Stimulated activated naive CD4-positive, alpha-beta T cell (primary cell): Measurements from ENCODE around the gene SH3GL3.

Experiments
- DNase-seq, 6 experiments: peaks; one replicate each; lab custom pipeline; 2025; lab: John Stamatoyannopoulos, UW

SH3GL3 gene

DNA sequence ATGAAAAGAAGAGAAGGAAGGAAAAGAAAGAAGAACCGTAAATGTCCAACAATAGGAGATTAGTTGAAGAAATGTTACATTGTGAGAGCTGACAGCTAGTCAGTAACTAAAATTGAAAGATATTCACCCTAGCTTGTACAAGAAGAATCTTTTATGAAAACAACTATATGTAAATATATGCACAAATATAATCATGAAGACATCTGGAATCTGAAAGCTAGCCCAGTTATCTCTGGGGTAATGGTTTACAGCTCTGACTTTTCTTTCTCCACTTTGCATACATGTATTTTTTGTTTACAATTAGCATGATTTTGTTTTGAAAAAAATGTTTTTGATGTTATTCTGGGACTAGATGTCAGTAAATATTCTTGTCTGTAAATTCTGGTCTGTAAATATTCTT lies 169.7 kb downstream of the SH3GL3 start:
- DNase-seq = no peak

DNA sequence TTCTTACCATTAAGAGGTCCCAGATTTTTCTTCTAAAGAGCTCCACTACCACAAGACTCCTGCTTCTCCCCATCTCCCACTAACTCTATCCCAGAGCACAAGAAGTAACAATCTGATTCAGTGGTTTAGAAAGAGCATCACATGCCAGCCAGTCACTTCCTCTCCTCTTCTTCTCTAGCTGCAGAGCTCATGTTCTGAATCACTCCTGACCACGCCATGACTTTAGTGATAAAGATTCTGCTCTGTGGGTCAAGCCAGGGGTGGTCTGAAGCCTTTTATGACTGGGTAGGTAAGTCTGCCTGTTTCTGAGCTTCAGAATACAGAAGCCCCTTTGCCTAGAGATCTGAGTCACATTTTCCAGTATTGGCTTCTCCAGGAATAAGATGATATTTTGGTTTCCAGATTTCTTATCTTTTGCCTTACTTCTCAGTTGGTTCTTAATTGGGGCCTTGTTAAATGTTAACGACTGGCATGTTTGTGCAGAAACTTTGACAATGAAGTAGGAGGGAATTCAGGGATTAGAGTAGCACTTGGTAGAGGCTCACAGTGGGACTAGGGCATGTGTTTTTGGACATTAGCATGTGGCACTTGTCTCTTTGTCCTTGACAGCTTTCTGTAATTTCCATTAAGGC lies 179.1 kb downstream of the SH3GL3 start:
- DNase-seq = no peak

DNA sequence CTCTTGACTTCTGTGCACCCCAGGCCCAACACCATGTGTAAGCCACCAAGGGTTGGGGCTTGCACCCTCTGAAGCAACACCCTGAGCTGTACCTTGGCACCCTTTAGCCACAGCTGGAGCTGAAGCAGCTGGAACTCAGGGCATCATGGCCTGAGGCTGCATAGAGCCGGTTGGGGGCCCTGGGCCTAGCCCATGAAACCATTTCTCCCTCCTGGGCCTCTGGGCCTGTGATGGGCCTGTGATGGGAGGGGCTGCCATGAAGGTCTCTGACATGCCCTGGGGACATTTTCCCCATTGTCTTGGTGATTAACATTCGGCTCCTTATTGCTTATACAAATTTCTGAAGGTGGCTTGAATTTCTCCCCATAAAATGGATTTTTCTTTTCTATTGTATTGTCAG lies 184.4 kb downstream of the SH3GL3 start:
- no peak for DNase-seq

DNA sequence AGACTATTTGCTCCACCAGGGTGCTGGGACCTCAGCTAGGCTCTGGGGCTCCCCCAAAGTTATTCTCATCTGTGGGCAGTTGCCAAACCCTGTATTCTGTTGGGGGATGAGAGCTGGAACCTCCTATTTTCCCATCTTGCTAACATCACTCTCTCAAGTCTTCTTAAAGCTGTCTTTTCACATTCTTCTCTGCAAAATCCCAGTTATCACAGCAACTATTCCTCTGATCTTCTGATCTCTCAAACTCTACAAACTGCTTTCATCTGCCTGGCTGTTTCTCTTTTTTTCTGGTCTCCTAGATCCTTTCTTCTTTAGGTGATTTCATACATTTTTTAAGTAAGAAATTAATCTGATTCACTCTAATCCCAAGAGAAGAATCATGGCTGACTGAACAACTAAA lies 196.1 kb downstream of the SH3GL3 start:
- no peak for DNase-seq

DNA sequence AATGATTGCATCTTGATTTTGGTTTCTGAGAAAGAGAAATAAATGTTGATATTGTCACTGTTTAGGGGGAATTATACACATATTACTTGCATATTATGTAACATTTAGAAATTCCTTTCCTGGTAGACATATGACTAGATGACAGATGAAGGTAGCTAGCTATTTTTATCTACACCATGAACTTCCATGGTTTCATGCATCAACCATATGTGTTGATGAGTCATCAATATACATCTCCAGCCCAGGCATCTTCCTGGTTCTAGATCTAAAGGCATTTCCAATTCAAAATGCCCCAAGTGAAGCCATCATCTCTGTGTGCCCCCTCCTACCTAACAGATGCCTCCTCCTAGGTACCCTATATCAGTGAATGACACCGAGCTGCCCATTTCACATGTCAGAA lies 197.3 kb downstream of the SH3GL3 start:
- DNase-seq = no peak

DNA sequence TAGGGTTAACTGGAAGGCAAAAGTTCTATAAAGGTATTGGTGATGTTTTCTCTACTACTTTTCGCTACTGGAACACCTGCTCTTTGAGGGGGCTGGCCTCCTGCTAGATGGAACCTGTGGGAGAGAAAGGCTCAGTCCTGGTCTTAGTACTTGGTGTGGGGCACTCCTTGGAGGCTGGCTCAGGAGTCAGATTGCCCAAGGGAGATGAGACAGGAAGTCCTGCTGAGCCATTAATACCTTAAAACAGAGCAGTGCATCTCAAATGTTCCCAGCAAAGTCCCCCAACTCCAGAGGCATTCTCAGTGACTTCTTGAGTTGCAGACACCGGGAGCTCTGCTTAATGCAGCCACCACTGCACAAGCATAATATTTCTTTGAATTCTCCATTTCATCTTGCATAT lies 203.7 kb downstream of the SH3GL3 start:
- no peak for DNase-seq

DNA sequence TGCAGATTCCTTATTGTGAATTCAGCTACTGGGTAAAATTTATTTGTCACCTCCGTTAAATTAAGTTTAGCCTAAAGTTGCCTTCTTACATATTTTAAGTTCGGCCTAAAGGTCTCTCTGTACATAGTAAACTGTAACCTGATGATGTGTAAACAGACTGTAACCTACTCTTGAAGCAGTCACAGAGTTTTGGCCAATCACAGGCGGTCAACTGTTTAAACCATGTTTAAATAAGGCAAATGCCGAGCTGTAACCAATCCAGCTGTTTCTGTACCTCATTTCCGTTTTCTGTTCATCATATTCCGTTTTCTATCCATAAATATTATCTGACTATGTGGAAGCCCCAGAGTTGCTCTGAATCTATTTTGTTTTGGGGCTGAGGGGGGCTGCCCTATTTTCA lies 204.4 kb downstream of the SH3GL3 start:
- no peak for DNase-seq

DNA sequence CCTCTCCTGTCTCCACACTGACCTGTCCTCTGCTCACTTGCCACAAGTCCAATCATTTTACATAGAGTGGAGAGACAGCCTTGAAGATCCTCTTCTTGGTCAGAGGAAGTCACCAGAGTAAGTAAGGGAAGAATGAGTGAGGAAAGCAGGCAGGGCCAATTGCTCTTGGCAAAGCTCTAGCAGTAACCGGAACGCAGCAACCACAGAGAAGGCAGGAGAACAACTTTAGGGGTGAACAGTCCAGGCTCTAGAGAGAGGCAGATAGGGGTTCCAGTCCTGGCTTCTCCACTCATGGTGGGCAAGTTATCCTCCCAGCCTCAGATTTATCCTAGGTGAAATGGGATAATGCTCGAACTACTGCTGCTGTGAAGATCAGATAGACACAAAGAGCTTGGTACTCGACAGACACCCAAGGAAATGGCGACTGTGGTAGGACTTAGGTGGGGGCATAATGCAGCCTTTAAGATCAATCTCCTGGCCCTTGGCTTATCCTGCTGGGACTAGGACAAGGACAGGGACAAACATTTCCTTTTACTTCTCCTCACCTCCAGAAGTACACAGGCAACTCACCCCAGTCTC lies 205.6 kb downstream of the SH3GL3 start:
- no peak for DNase-seq

DNA sequence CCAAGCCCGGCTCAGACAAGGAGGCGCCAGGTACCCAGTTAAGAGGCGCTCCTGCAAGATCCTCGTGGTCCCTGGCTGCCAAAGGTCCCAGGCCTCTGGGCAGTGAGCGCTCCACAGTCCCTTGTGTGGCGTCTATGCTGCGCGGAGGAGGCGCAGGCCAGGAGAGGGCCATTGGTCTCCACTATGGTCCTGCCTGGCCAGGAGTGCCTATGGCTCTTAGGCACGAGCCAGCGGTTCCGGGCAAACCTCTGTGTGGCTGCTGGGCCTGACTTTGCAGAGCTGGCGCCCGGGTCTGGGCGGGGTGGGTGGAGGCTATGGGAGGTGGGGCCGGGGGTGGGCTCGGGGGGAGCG lies 206.1 kb downstream of the SH3GL3 start:
- DNase-seq = no peak

DNA sequence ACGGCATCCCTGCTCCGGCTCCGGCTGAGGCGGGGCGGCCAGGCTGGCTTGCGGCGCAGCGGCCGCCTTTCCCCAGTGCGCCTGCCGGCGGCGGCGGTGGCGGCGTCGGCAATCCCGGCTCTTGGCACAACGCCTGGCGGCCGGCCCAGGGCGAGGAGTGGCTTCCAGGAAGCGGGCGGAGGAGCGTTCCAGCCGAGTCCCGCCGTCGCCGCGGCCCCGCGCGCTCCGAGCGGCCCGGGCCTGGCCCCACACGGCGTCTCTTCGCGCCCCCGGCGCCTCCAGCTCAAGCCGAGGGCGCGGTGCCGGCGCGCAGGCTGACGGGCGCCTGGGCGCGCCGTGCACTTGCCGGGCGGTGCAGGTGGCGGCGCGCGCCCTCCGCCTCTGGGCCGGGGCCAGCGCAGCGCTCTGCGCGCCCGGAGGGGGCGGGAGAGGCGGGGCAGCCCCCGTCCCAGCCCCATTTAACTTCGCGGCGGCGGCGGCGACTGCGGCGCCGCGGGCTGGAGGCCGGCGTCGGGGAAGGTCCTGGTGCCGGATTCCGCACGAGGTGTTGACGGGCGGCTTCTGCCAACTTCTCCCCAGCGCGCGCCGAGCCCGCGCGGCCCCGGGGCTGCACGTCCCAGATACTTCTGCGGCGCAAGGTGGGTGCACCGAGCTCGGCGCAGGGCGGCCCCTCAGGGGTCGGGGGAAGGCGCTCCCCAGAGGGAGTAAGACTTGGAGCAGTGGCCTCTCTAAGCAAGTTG lies 206.7 kb downstream of the SH3GL3 start, which contains the start of gene ADAMTSL3:
Gene ADAMTSL3 (plus strand): TSS at position 485 of the 740 bp plus-strand sequence. CDS start 1,639 bp downstream, outside the sequence.
- DNase-seq = no peak

DNA sequence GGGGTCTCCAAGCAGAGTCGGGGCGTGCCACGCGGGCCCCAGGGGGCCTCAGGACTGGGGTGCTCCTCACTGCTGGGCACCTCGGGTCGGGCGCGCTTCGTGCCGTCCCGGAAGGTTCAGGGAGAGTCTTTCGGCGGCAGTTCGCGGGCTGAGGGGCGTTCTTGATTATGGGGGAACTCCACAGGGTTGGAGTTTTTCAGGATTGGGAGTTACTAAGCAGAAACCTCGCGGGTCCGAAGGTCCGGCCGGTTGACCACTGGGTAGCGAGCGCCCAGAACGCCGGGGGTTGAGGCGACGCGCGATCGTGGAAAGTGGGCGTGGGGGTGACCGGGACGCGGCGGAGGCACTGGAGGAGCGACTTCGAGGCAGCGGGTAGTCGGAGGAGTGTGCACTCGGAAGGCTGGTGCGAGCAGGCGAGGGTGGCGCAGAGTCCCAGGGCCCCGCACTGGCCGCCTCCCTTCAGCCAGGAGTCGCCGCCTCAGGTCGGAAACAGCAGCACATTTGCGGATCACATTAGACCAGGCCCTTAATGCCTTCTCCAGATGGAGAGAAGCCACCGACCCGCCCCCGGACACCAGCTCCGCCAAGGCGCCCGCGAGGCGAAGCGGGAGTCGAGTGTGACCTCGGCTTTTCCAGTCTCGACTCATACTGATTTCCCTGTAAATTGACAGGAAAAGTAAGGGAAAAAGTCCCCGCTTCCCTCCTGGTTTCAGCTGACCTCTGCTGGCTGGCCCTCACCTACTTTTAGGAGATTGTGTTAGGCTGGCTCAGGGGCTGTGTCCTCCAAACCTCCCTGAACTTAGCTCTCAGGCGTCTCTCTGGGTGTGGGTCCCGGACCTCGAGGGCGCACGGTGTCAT lies 207.5 kb downstream of the SH3GL3 start:
- DNase-seq = no peak

DNA sequence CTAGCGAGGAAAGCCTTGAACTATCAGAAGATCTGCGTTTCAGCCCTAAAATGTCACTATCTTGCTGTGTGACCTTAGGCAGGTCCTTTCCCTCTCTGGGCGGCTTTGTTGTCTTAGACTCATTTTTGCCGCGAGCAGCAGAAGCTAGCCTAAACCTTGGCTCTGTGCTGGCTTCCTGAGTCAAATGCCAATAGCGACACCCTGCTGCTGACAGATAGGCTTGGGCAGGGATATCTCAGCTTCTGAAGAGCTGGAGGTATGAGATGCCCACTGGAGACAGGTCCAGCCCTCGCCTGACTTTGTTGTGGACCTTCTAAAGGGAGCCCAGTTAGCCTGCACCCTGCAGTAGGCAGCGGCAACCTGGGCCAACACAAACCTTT lies 208.1 kb downstream of the SH3GL3 start:
- no peak for DNase-seq

DNA sequence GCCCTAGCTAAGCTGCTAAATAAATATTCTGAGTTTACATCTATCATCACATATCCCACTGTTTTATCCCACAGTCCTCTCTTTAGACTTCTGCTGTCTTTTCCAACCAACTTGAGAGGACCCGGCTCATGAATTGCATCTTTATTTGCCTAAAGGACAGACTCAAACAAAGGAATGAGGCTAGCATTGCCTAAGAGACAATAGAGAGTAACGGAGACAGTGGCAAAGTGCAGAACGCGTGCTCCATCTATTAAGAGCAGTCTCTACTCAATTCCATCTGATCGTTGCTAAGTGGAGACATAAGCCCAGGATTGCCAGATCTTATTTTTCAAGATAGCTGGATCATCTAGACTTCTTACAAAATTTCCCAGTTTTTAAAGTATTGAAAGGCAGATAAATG lies 209.1 kb downstream of the SH3GL3 start:
- DNase-seq = no peak

DNA sequence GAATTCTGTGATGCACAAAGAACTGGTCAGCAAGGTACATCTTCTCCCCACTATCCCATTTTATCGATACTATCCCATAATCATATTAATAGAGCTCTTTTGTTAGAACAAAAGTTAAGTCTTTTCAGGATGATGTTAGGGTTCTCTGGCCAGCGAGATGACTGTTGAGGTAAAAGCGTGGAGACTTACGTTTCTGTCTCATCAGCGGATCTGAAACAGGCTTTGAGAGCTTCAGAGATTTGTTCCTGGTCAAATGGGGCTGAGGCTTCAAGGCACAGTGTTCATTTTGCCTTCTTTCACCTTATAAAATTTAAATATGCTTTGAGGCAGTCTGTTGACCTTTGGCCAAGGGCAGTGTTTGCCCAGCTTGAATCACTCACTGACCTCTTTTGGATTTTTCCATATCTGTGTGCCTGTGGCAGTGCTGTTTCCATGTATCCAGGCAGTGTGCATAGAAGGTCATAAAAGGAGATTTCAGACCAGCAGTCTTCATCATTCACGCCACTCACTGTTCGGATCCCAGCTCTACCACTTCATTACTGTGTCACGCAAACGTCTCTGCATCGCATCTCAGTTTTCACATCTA lies 209.9 kb downstream of the SH3GL3 start:
- DNase-seq = no peak

DNA sequence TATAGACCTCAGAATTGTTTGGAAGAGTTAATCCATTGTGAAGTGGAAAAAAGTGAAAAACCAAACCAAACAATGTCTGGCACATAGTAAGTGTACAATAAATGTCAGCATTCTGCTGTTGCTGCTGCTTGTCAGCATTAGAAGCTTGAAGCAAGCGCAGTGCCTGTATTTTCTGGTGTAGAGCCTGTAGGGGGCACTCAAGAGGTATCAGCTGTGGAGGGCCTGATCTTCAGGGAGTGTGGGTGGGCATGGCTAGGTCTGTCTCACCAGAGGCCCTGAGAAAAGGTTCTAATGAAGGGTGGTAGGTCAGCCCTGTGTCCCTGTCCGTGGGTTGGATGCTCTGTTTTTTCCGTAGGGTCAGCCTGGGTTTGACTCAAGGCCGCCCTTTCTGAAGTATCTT lies 210.4 kb downstream of the SH3GL3 start:
- DNase-seq = no peak

DNA sequence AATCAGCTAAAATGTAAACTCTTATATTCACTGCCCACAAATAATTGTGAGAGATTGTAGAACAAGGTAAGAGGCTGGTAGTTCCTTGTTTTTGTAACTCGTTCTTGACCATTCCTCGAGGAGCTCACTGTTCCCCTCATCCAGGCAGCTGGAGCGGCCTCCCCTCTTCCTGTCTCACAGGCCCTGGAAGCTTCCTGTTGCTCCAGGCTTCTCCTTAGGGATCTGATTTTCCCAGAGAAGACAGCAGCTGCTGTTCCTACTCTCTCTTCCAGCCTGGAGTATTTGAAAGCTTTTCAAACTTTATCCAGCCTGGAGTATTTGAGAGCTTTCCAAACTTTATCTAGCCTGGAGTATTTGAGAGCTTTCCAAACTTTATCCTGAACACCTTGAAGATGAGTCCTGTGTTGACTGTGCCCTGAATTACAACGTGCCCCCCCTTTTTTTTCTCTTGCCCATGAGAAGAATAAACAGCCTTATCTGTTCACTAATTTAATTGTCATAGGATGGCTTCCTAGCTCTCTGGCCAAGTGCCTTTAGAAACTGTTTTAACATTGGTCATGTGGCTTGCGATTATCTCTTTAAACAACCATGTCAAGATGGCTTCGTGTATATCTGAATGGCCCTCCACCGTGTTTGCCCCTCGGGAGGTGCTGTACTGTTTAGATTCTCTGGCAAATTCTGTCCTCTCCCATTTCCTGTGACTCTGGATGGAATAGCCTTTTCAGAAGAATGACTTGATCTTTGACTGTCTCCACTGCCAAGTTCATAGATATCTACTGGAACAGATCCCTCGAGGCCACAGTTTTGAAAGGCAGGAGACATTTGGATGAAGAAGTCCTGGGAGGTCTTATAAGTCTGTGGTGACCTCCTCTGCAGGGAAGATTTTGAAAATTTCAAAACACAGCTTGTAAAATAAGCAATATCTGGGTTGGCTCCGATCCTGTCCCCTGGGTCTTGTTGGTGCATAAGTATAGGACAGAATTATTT lies 211.6 kb downstream of the SH3GL3 start:
- DNase-seq = no peak

DNA sequence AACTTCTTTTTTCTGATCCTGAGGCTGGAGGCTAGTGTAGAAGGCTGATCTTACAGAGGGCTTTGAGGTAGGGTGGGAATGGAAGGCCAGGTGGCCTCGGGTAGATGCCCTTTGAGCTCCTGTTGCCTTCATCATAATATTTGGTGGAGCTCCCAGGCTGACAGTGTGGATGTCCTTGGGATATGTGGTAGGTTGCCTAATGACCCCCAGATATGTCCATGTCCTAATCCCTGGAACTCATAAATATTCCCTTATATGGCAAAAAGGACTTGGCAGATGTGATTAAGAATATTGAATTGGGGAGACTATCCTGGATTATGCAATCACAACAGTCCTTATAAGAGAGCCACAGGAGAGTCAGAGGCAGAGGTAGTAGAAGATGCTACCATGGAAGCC lies 212.3 kb downstream of the SH3GL3 start:
- no peak for DNase-seq

DNA sequence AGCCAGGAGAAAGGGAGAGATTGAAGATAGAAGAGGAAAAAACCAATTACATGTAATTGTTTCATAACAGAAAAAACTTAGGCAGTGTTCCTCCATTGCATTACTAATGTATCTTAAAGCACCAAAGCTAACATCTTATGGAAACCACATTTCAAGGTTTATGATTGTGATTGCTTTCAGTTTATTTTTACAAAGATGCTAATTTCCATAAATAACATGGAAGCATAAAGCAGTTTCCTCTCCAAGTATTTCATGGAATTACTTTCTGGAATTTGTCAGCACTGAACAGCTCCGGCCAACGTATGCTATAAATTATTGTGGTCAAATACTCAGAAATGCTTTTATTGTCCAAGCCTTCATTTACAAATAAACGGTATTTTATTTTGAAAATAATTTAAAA lies 218.3 kb downstream of the SH3GL3 start:
- no peak for DNase-seq
